SKM-1 (cell line): ENCODE measurements around the gene AFAP1.

ENCODE experiments used
- DNase-seq: peaks from one replicate; lab custom pipeline; 2025; ENCODE audit not compliant: unreplicated experiment; lab: John Stamatoyannopoulos, UW

The AFAP1 gene

GRCh38 chr4:7970361-7970946 lies 30.8 kb upstream of the AFAP1 start:
- DNase-seq = no peak

- DNase-seq = no peak
These were observed 28.7 kb upstream of the AFAP1 start for GRCh38 chr4:7968262-7968896.

- DNase-seq = no peak
These were observed 28.0 kb upstream of the AFAP1 start for GRCh38 chr4:7967501-7968261.

- no peak for DNase-seq
These were observed 27.4 kb upstream of the AFAP1 start for GRCh38 chr4:7967063-7967440.

GRCh38 chr4:7966281-7967062 lies 26.8 kb upstream of the AFAP1 start:
- DNase-seq = no peak

- no peak for DNase-seq
These were observed 25.4 kb upstream of the AFAP1 start for GRCh38 chr4:7964890-7965662.

GRCh38 chr4:7964459-7964858 lies 24.8 kb upstream of the AFAP1 start:
- DNase-seq = no peak

GRCh38 chr4:7963691-7964090 lies 24.0 kb upstream of the AFAP1 start:
- no peak for DNase-seq

GRCh38 chr4:7962609-7963508 lies 23.2 kb upstream of the AFAP1 start:
- no peak for DNase-seq

- DNase-seq = no peak
These were observed 21.4 kb upstream of the AFAP1 start for GRCh38 chr4:7960790-7961655.

- no peak for DNase-seq
These were observed 20.5 kb upstream of the AFAP1 start for GRCh38 chr4:7960017-7960789.

- DNase-seq = no peak
These were observed 19.4 kb upstream of the AFAP1 start for GRCh38 chr4:7959078-7959477.

- no peak for DNase-seq
These were observed 17.4 kb upstream of the AFAP1 start for GRCh38 chr4:7956934-7957656.

GRCh38 chr4:7956270-7956808 lies 16.7 kb upstream of the AFAP1 start:
- DNase-seq = no peak

GRCh38 chr4:7955393-7955792 lies 15.7 kb upstream of the AFAP1 start:
- DNase-seq = no peak

- DNase-seq = no peak
These were observed 13.0 kb upstream of the AFAP1 start for GRCh38 chr4:7952615-7953014.
